GM21447 (cell line): ENCODE measurements around the gene BTBD9.
"Not testable (repeated sequence)": the region's sequence is repeated elsewhere in the genome, so short reads cannot be mapped to it uniquely, and the experiment has no call there.

ENCODE experiments used
- ATAC-seq: cut with Tn5 transposase; IDR thresholded peaks from one replicate; pipeline ENCODE4 v1.9.1; 2021; ENCODE audit not compliant: unreplicated experiment

The BTBD9 gene

DNA sequence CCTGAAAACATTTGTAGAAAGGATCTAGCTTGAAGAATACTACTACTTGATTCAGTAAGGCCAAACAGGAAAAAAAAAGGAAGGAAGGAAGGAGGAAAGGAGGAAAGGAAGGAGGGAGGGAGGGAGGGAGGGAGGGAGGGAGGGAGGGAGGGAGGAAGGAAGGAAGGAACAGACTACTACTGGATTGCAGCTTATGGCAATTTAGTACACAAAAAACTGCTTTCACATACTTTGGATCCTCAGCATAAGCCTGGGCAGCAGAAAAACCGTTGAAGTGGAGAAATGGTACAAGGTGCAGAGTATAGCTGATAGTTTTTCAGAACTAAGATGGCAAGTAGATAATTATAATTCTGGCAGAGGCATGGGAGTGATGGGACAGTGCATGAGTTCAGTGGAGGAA is 201.6 kb downstream of the BTBD9 start:
- ATAC-seq: no peak

DNA sequence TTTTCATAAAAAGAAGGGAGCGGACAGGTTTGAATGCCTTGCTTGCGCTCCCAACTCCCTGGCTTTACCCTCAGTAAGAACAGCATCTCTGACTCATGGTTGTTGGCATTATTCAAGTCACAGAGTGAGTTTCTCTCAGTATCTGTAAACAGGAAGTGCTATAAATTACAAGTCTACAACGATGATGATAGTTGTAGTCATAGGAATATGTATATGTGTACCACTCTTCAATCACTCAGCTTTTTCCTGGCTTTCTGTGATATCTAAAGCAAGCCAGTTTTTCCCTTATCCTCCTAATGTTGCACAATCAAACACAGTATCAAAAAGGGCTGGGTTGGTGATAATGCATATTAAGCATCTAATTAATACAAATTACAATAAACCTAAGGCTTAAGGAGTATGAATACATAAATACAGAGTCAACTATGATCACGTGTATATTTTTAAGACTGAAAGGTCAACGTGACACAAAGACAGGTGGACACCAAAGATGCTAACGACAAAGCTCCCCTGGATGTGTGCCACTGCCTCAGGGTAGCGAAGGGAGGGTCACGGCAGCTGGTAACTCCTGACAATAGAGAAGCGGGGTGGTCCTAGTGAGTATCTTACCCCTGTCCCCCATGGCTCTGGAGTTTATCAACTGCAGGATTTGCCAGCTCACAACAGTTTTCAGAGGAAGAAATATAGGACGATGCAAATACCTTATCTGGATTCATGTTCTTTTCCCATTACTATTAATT is 202.8 kb downstream of the BTBD9 start:
- no peak for ATAC-seq

DNA sequence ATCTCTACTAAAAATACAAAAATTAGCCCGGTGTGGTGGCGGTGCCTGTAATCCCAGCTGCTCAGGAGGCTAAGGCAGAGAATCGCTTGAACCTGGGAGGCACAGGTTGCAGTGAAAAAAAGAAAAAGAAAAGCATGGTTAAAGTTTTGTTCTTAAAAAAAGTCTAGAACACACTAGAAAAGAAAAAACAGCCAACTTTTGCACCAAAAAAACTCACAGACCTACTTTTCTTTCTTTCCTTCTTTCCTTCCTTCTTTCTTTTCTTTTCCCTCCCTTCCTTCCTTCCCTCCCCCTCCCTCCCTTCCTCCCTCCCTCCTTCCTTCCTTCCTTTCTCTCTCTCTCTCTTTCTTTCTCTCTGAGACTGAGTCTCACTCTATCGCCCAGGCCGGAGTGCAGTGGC is 204.4 kb downstream of the BTBD9 start:
- ATAC-seq: no peak

DNA sequence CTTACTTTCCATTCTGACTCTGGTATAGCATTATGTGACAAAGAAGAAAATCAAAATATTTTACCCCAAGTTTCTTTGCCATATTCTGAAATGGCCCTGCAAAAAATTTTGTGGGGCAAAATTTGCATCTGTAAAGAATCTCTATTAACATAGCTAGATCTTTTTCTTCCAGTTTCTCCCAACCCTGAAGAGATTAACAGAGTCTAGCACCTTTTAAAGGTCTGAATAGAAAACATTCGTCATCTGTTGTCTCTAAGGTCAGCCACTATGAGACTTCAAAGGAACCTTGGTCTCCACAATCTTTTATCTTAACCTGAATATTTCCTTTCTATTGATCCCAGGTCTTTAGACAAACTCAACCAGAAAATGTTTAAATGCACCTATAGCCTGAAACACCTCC is 205.7 kb downstream of the BTBD9 start:
- ATAC-seq: no peak

DNA sequence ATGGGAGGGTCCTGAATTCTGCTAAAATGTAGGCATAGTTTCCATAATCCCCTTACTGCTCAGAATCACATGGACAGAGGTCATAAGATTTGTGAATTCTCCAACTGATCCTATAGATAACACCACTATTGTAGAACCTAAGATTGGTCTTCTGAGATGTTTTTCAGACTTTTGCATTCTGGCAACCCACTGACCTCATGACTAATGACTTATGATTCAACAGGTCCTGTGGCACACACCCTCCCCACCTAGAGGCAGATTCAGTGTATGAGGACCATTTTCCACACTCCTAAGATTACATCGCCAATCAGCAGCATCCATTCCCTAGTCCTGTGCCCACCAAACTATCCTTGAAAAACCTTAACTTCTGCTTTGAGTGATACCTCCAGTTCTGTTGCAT is 207.2 kb downstream of the BTBD9 start:
- ATAC-seq: no peak

DNA sequence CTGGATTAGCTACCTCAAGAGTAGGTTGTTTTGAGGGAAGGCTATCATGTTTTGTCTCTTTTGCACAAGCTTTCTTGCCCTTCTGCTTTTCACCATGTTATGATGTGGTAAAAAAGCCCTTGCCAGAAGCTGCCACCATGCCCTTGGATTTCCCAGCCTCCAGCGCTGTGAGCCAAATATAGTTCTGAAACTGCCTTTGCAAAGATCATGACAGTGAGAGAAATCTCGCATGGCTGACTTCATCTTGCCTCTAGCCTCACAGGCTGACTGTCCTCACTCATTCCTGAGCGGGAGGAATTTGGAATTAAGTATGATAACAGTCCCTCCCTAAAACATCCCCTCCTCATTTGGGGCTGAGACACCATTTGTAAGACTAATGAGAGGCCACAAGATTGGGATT is 207.7 kb downstream of the BTBD9 start:
- no peak for ATAC-seq

DNA sequence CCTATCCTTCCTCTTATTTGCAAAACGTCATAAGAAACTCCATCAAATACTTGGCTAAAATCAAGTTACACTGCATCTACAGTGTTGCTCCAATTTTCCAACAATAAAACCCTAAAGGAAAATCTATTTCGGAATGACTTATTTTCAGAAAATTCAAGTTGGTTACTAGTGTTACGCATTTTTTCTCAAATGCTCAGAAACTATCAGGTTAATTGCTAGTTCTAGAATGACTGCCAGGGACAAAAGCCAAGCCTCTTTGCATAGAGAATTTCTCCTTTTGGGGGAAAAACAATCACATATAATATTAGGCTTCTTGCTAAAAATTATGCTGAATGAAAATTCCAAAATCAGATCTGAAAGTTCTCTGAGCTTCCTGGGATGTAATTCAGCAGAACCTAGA is 210.2 kb downstream of the BTBD9 start:
- no peak for ATAC-seq

DNA sequence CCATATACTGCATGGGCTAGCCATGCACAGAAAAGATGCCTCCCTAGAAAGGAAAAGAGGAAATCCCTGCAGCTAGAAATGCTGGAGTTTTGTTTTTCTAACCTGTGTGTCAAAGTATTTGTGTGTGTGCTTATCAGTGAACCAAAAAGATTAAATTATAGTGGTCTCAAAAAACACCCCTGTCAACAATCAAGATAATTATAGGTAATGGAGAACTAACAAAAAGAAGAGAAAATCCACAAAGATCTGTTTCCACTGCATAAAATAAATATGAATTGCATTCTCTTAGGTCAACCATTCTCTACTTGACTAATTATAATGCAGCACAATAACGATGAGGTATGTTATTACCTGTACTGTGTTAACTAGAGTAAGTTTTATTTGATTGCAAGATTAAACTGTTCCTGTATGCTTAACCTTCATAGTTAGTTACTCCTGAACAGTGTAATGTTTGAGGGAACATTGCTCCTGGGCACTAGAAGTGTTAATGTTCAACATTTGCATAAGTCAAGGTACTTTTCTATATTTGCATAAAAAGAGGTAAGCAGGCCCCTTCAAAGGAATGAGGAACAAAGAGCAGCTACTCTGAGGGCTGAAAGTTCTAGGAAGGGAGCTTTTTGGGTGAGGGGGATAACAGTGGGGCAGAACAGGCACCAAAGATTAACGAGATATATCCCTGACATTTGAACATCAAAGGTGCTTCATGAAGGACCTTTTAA is 212.1 kb downstream of the BTBD9 start:
- ATAC-seq: peak; percentile 84

DNA sequence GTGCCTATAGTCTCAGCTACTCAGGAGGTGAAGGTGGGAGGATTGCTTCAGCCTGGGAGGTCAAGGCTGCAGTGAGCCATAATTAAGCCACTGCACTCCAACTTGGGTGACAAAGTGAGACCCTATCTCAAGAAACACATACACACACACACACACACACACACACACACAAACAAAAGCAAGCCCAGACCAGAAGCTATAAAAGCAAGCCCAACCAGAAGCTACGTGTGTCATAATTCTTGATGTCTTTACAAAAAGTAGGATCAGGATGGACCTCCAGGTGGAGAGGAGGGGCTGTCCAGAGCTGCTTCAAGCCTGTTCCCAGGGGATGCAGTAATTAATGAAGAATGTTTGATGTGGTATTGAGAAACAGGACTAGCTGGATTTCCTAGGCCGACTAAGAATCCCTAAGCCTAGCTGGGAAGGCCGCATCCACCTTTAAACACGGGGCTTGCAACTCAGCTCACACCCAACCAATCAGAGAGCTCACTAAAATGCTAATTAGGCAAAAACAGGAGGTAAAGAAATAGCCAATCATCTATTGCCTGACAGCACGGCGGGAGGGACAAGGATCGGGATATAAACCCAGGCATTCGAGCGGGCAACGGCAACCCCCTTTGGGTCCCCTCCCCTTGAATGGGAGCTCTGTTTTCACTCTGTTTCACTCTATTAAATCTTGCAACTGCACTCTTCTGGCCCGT is 213.8 kb downstream of the BTBD9 start:
- not testable (repeated sequence) for ATAC-seq

DNA sequence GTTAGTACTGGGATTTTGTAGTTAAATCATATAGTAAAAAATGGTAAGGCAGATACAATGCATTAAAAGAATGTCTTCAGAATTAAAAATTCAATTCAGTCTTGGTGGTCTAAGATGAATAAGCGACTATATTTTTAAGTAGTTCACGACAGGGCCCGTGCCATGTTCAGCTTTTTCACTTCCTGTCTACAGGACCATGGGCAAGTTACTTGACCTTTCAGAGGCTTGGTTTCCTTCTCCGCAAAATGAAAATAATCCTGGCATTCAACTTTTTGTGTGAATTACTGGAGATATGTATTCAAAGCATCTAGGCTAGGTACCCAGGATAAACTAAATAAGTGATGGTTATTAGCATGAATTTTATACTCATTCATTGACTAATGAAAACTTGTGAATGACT is 216.0 kb downstream of the BTBD9 start:
- no peak for ATAC-seq

DNA sequence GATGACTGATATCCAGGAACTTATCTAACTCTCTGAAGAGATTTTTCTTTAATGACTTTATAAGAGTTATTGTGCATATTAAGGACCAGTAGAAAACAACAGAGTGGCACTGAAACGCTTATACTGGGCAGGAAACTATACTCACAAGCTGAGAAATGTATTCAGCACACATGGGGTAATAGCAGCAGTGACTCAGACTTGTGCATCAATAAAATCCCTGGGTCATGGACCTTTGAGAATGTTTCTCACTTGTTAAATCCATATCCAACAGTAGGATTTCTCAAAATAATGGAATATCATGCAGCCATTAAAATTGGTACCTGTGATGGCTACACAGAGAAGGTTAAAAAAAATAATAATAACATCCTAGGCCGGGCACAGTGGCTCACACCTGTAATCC is 219.5 kb downstream of the BTBD9 start:
- no peak for ATAC-seq

DNA sequence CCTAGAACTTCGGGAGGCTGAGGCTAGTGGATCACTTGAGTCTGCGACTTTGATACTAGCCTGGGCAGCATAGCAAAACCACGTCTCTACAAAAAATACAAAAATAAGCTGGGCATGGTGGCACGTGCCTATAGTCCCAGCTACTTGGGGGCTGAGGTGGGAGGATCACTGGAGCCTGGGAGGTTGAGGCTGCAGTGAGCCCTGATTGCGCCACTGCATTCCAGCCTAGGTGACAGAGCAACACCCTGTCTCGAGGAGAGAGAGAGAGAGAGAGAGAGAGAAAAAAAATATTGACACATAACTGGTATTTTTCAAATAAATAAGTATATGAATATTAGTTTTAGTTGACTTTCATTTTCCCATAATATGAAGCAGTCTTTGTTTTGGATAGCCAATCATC is 222.2 kb downstream of the BTBD9 start:
- ATAC-seq: no peak

DNA sequence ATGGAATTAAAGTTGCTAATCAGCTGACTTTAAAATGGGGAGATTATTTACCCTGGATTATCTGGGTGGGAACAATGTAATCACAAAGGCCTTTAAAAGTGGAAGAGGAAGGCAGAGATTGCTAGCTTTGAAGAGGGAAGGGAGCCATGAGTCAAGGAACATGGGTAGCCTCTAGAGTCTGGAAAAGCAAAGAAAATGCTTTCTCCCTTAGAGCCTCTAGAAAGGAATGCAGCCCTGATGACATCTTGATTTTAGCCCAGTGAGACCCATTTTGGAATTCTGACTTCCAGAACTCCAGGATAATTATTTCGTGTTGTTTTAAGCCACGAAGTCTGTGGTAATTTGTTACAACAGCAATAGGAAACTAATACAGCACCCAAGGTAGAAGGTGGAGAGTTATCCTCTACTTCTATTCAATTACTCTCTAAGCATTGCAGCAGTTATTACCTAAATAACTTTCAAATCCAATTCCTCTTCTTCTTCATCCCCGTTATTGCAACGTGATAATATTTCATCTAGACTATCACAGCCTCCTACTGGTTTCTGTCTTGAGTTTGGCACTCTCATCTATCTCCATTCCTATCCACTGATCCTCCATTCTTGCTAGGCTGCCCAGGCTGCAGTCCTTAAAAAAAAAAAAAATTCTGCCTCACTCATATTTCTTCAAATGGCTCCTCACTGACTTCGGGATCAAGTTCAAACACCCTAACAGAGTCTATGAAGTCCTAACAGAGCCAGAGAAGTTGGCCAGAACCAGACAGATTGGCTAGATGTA is 224.3 kb downstream of the BTBD9 start:
- no peak for ATAC-seq

DNA sequence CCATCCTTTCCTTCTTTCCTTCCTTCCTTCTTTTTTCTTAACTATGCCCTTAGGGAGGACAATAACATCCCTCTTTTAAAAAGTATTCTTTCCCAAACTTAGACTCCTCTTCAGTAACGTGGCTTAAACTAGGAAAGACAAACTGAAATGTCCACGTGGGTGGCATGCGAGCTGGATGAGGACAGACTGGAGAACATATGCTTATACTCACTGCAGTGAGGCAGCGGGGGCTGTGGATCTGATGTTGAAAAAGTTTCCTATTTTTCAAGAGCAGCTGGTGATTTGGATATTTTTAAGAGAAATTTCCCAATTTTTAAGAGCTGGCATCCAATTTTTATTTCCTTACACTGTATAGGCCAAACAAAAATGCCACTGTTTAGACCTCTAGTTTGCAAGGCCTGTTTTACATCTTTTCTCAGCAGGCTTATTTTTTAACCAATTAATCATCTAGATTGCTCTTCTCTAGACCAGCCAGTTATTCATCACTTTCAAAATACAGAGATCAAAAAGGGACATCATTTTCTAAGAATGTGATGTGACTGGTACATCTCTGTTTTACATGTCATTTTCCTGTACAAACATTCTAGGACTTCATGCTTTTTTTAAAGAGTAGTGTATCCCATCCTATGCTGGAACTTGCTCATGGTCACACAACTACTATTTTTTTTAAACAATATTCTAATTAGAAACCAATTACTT is 226.5 kb downstream of the BTBD9 start:
- ATAC-seq: no peak

DNA sequence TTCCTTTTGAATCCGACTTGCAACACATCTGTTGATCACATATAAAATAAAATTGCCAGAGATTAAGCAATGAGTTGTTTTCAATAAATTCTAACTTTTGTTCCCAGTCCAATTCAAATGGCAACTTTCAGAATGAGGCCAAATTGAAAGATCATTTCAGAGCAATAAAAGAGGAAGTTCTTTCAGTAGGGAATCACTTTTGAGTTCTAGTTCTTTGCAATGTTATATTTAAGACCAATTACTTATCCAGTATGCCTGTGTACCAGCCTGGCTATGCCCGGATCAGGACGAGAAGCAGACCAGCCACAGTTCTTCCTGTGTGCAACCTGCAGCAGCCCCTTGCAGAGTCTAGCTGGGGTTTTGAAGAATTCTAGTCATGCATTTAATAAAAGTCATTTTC is 232.5 kb downstream of the BTBD9 start:
- no peak for ATAC-seq

DNA sequence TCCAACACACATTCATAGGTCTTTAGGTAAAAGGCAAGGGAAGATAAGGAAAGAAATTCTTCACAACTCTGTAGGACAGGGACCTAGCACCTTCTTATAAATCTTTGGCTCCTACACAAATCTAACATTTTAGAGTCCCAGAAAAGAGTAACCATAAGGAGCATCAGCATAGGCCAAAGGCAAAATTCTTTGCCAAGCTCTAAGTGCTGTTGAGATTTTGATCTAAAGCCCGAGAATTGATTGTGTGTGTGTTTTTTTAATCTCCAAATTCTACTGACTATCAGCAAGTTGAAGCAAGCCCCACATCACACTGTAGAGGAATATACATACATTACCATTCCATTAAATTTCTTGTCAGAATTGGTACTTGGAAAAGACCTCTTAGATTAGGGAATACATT is 233.6 kb downstream of the BTBD9 start:
- ATAC-seq: no peak

DNA sequence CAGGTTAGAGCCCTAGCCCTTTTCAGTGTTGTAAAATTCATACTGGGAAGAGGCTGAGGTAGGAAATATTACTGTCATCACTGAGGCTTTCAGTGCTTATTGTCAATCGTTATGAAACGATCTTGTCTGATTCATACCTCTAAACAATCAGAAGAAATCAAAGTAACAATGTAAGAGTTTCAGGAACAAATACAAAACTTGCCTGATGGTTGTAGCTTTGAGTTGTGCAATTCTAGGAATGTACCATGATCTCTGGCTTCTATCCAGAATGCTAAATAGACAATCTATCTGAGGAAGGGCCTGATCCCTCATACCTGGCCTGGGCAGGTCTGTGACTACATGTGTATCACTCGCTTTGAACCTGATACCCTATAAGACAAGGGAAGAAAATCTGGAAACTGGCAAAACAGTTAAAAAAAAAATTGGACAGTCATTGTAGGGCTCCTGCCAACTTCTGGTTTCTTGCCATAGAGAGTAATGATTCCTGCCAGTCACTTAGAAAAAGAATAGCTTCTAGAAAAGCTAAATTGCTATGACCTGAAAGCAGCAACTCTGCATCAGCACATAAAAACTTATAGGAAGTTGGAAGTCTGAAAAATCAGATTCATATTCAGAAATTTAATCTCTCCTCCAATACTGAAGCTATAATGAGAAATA is 234.7 kb downstream of the BTBD9 start:
- no peak for ATAC-seq

DNA sequence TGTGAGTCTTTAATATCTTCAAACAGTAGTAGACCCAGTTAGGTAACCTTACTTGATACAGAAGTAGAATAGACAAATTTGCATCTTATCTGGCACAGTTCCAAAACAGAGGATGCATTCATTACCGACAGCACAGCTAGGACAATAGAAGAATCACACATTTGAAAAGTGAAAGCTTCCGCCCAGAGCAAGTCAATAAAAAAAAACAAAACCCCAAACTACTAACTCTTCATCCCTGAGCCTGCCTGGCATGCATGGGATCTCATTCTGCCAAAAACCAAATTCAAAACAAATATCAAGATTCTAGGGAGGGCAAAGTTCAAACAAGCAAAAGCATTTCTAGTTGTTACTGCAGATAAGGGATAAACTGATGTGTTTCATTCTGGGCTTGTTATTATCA is 235.4 kb downstream of the BTBD9 start:
- ATAC-seq: no peak

DNA sequence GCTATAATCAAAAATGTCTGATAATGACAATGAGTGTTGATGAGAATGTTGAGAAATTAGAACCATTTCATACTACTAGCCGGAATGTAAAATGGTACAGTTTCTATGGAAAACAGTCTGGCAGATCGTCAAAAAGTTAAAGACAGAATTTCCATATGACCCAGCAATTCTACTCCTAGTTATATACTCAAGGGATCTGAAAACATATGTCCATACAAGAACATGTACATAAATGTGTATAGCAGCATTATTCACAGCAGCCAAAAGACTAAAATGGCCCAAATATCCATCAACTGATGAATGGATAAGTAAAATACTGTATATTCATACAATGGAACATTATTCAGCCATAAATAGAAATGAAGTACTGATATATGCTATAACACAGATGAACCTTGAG is 236.2 kb downstream of the BTBD9 start:
- no peak for ATAC-seq

DNA sequence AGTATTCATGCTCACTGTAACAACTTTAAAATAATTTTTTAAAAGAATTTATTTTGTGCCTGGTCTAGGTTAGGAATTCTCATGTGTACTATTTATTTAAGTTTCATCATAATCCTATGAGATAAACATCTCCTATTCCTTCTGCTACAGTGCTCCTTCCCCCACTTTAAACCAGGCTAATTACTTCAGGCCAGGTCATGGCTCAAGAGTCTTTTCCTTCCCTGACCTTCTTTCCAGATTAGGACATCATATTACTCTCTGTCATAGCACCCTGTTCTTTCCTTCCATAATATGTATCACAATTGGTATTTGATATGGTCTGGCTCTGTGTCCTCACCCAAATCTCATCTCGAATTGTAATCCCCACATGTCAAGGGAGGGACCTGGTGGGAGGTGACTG is 239.0 kb downstream of the BTBD9 start:
- no peak for ATAC-seq
